ENCODE measurements around the gene LBHD2. TPM values are rescaled to one million over a fixed set of nuclear protein-coding genes. Genes with fewer than 3 reads are reported as not detected.

Gene LBHD2
- total and polyA plus RNA-seq, 2 of the 13 experiments (the other 11 are each of a cell fraction or from before 2014, with no cell fraction given) = 0.67 to 1.00 TPM

- TF ChIP-seq HES4 (CRISPR knock-in tag; IDR thresholded peaks at IDR 0.05; ENCODE audit: borderline replicate concordance) (no peak), ZNF232 (CRISPR knock-in tag; IDR thresholded peaks at IDR 0.05; ENCODE audit: borderline replicate concordance) (peak; percentile 34; the same call in 1 of the 2 replicates), SAP130 (CRISPR knock-in tag; IDR thresholded peaks at IDR 0.05; ENCODE audit: low read depth) (no peak), NCOR1 (IDR thresholded peaks at IDR 0.05; ENCODE audit: borderline replicate concordance, low read length) (no peak), ZNF614 (CRISPR knock-in tag; IDR thresholded peaks at IDR 0.05; ENCODE audit: borderline replicate concordance) (no peak), FOXA3 (CRISPR knock-in tag; IDR thresholded peaks at IDR 0.05) (no peak), ZNF138 (CRISPR knock-in tag; IDR thresholded peaks at IDR 0.05; ENCODE audit: low read depth) (no peak), PCBP1 (IDR thresholded peaks at IDR 0.05; ENCODE audit: borderline replicate concordance, low read depth, low read length) (no peak), DRAP1 (CRISPR knock-in tag; IDR thresholded peaks at IDR 0.05) (no peak), PITX1 (CRISPR knock-in tag; IDR thresholded peaks at IDR 0.05) (no peak), GMEB2 (CRISPR knock-in tag; IDR thresholded peaks at IDR 0.05; ENCODE audit: low read depth) (no peak), SETDB1 (CRISPR knock-in tag; IDR thresholded peaks at IDR 0.05; ENCODE audit: borderline replicate concordance) (no peak), ZNF839 (CRISPR knock-in tag; IDR thresholded peaks at IDR 0.05; ENCODE audit: borderline replicate concordance) (no peak), THAP11 (CRISPR knock-in tag; IDR thresholded peaks at IDR 0.05) (no peak), HDAC6 (IDR thresholded peaks at IDR 0.05; ENCODE audit: low read depth, low read length) (no peak)
- TF ChIP-seq, protein P1, sequence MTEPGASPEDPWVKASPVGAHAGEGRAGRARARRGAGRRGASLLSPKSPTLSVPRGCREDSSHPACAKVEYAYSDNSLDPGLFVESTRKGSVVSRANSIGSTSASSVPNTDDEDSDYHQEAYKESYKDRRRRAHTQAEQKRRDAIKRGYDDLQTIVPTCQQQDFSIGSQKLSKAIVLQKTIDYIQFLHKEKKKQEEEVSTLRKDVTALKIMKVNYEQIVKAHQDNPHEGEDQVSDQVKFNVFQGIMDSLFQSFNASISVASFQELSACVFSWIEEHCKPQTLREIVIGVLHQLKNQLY (CRISPR knock-in tag; IDR thresholded peaks at IDR 0.05) = no peak
- TF ChIP-seq, protein P2, sequence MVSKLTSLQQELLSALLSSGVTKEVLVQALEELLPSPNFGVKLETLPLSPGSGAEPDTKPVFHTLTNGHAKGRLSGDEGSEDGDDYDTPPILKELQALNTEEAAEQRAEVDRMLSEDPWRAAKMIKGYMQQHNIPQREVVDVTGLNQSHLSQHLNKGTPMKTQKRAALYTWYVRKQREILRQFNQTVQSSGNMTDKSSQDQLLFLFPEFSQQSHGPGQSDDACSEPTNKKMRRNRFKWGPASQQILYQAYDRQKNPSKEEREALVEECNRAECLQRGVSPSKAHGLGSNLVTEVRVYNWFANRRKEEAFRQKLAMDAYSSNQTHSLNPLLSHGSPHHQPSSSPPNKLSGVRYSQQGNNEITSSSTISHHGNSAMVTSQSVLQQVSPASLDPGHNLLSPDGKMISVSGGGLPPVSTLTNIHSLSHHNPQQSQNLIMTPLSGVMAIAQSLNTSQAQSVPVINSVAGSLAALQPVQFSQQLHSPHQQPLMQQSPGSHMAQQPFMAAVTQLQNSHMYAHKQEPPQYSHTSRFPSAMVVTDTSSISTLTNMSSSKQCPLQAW (CRISPR knock-in tag; IDR thresholded peaks at IDR 0.05) = peak; percentile 25; the same call in 1 of the 2 replicates
These were observed 14.3 kb downstream of the LBHD2 start (continued) for GRCh38 chr14:103097994-103098957.
